NCI-H2081 (cell line): ENCODE results near the gene MAGI3.
"Not testable (repeated sequence)": the region's sequence is repeated elsewhere in the genome, so short reads cannot be mapped to it uniquely, and the experiment has no call there.

Experiments
- DNase-seq, 2 experiments: peaks; one replicate each; lab custom pipeline; 2025; lab: John Stamatoyannopoulos, UW

MAGI3 gene

DNA sequence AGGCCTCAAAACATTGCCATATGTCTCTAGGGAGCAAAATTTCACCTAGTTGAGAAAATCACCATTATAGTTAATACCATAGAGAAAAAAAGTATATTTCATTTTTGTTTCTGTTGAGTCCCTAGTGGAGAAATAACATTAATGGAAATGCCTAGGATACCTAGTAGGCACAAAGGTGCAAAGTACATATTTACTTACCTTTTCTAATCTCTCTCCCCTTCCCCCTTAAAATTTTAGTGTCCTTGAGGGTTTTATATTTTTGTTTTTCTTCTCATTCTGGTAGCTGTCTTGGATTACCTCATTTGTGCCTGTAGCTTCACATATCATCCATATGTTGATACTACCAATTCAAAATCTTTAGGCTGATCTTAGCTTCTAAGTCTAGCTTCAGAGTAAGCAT is 127.0 kb downstream of the MAGI3 start:
- DNase-seq: no peak

DNA sequence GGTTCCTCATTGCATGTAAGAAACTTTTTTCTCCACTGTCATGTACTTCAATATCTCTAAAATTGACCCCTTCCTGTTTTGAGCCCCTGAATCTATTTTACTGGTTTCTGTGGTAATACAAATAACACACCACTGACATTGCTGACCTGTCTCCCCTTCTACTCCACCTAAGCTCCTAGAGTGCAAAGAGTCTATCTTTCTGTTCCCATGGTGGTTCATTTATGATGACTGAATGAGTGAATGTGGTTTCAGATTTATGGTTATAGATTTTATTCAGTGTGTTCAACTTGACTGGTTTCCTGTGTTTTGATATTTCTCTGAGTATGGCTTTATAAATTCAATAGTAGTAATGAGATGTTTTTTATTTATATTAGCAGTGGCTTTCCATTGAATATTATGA is 127.7 kb downstream of the MAGI3 start:
- no peak for DNase-seq

DNA sequence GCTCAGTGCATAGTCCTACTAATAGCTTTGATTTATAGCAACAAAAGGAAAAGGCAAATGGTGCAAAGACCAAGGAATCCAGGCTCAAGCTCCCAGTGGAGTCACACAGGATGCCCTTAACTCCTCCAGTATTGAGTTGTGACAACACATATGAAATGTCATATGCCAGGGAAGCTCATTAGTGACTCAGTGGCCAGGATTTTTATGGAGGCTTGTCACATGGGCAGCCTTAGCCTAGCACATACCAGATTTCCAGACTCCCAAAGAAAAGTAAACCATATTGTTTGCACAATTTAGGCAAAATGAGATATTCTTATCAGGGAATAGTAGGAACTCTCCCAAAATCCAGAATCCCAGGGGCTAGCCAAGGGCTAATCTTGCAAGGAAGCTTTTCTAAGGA is 129.2 kb downstream of the MAGI3 start:
- no peak for DNase-seq

DNA sequence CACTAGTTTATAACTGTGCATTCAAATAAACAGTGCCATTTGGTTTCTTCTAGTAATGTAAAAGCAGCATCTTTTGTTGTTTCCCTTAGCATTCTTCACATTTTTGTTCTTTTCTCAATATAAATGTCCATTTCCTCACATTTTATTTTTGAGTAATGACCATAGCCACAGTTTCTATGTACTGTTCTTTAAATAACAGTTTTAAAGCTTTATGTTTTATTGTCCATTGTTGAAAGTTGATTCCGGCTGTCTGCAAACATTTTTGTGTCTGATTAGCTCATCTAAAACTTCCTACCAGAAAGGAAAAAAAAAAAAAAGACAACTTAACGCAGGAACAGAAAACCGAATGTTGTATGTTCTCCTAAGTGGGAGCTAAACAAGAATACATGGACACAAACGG is 139.7 kb downstream of the MAGI3 start:
- DNase-seq: no peak

GRCh38 chr1:113531321-113531720 is 141.0 kb downstream of the MAGI3 start:
- DNase-seq: no peak

GRCh38 chr1:113533061-113533460 is 142.7 kb downstream of the MAGI3 start:
- DNase-seq: no peak

DNA sequence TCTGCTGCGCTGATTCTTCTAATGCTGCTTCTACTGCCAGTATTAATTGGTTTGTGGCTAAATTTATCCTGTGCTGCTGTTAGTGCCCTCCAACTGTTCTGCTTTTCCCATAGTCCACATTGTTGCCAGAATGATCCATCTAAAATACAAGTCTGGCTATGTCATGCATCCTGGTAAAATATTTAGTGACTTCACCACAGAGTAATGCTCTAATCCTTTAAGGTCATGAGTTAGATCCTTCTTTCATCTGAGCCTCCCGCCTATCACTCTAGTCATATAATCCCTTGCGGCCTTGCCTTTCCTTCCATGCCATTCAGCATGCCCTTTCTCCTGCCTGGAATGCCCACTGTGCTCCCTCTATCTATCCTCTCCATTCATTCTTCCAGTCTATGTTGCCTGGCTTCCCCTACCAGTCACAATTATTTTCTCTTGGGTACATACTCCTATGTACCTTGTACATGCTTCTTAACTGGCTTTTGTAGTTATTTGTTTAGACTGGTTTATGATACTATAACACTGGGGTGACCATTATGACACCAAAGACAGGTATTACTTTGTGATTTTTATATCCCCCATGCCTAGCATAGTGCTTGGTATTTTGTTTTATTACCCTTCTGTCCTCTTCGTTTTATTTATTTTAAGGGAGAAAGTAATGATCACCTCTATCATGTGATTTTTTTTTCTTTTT is 144.0 kb downstream of the MAGI3 start:
- no peak for DNase-seq

- DNase-seq: no peak
Measured at GRCh38 chr1:113534875-113535274, 144.6 kb downstream of the MAGI3 start.

DNA sequence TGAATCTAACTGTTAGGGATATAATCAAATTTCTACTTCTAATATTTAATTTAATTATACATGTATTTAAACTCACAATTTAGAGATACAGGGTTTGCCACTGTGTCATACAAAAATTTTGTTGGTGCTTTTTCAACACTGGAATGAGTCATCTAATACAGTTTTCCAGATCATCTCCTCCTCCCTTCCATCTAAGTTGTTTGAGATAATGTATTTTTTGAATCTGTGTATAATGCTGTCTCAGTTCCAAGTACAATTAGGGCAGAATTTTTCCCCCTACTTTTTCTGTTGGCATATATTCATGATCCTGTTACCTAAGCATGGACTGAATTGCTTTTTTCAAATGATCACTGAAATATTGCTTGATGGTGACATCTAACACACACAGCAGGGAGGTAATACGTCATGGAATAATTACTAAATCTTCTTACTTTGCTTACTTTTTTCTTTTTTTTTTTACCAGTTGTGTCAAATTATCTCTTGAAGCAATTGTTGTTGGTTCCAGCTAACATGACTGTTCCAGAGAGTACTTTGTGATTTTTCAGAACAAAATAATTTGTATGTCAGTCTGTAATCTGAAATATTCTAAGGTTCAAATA is 146.0 kb downstream of the MAGI3 start:
- no peak for DNase-seq

DNA sequence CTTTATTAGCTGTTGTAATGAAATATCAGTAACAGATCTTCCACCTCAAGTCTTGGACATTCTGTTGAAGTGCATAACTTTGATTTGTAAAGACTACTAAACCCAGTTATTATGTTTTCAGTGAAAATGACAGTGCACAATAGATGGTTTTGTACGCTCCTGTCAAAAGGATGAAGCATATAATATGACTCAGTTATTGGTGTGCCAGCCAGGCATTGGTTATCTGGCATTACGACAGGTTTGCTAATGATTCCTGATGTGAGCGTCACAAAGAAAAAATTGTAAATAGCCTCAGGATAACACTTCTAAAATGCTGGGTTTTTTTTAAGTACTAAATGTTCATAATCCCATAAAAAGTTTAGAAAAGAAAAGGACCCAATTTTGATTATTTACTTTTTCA is 147.9 kb downstream of the MAGI3 start:
- DNase-seq: peak in 1 of 2 experiments; percentile 20

GRCh38 chr1:113540335-113540734 is 150.0 kb downstream of the MAGI3 start:
- DNase-seq: no peak

DNA sequence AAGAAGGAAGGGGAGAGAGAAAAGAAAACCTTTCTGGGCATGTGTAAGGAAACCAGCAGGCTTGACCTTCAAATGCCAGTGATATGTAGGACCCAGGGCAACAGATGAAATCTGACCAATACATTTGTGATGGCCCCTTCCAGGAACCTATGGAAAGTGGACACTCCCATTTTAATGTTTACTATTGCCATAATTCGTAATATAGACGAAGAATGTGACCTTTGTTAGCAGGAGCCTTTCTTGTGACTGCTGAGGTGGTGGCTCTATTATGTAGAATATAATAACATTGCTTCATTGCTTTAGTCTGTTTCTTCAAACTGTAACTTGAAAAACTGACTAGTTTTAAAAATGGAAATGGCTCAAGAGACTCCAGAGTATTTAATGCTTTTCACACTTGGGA is 150.8 kb downstream of the MAGI3 start:
- no peak for DNase-seq

DNA sequence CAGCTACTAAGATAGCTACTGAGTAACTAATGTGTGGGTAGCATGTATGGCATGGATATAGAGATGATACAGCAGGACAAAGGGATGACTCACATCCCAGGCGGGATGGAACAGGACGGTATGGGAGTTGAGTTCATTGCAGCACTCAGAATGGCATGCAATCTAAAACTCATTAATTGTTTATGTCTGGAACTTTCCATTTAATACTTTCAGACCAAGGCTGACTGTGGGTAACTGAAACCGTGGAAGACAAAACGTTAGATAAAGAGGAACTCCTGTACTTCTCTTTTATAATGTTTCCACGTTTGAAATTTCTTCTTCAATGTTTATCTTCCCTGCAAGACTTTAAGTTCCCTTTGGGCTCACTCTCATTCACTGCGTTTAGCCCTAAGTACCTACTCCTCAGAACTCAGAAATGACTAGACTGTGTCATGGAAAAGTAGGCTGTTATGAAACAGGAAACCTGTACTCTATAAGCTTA is 151.9 kb downstream of the MAGI3 start:
- DNase-seq: no peak

DNA sequence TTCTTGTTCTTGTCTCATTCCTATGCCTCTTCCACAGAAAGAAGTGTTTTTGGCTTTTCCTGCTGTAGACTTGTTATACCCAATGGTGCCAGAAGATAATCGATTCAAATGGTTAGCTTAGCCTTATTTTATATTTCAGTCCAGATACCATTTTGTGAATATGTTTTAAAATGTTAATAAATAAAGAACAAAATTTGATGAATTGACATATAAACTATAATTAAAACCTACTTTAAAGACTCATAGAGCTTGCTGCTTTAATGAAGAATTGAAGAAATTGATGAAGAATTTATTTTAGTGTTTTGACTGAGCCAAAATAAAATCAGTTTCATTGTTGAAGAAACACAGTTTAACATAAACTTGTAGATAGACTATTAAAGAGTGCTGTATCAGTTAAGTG is 152.8 kb downstream of the MAGI3 start:
- no peak for DNase-seq

DNA sequence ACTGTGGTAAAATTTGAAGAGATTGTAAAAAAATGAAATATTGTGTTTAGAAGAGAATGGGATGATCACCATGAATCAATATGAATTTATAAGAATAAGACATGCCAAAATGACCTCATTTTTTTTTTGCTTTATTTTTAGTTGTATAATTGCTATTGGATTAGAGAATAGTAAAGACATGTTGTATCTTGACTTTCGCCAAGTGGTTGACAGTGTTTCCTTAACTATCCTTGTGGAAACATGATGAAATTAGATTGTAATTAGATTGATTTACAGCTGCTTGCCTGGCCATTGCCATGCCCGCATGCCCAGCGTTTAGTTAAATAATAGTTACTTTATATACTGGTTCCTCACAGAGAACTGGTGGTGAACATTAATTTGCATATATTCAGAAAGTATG is 154.9 kb downstream of the MAGI3 start:
- no peak for DNase-seq

- DNase-seq: no peak
Measured at GRCh38 chr1:113545626-113546025, 155.3 kb downstream of the MAGI3 start.

DNA sequence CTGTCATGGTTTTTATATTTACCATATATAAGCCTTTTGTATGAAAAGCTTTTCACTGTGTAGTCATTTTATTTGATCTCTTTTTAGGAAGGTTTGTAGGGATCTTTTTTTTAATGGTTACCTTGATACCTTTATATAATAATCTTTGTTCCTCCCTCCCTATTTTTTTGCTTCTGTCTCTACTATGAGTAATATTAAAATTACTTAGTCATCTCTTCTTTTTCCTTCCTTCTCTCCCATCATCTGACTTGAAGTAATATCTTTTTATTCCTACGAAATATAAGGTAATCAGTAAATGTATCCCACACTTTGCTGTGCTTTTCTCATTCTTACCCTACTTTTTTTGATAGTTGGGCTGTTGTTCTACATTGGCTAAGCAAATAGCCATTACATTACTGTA is 161.4 kb downstream of the MAGI3 start:
- DNase-seq: no peak

DNA sequence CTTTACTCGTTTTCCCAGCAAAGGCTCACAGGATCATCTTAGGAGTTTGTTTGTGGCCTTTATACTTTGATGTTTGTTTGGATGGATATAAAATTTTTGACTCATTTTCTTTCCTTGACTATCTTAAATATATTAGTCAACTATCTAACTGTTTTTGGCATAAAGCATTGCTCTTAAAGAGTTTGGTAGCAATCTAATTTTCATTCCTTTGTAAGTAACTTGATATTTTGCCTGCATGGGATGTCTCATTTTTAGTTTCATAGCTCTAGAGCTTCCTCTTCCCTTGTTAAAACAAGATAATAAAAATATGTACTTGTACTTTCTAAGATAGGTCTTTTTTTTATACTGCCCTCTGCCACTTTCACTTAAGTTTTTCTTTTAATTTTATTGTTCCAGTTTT is 161.9 kb downstream of the MAGI3 start:
- no peak for DNase-seq

DNA sequence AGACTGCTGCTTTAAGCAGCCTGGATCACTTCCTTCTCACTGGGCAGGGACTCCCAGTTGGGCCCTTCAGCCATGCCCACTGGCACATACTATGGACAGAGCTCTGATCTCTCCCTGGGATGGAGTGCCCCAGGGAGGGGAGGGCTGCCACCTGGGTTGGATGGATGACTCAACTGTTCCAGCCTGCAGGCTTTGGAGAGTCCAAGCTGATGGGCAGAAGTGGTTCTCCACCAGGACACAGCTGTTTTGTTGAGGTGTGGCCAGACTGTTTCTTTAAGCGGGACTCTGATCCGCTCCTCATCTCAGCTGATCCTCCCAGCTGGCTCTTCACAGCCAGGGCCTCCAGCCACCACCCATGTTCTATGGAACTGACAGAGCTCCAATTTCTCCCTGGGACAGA is 166.9 kb downstream of the MAGI3 start:
- no peak for DNase-seq

DNA sequence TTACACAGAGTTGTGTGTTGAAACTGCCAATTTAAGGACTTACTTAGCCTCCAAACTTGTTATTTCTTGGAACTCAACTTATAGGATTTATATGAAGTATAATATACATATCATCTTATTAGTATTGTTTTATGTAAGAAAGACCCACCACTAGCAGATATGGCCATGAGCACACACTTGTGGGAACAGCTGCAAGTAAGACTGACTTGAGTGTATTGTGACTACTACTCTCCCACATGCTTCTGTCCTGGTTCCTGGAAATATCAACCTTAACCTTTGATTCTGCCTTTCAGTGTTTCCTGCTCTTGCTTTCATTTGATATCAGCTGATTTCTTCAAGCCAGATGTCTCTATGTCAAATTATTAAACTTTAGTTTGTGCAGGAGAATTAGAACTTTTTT is 175.3 kb downstream of the MAGI3 start:
- DNase-seq: no peak

DNA sequence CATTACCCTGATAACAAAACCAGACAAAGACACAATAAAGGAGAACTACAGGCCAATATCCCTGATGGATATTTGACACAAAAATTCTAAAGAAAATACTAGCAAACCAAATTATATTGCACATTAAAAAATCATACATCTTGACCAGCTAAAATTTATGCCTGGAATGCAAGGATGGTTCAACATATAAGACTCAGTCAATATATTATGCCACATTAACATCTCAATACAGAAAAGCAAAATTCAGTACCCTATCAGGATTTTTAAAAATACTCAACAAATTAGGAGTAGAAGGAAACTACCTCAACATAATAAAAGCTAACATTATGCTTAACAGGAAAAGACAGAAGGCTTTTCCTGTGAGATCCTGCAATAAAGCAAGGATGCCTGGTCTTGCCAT is 177.1 kb downstream of the MAGI3 start:
- DNase-seq: no peak

- DNase-seq: not testable (repeated sequence)
Measured at GRCh38 chr1:113575744-113576260, 185.5 kb downstream of the MAGI3 start.

DNA sequence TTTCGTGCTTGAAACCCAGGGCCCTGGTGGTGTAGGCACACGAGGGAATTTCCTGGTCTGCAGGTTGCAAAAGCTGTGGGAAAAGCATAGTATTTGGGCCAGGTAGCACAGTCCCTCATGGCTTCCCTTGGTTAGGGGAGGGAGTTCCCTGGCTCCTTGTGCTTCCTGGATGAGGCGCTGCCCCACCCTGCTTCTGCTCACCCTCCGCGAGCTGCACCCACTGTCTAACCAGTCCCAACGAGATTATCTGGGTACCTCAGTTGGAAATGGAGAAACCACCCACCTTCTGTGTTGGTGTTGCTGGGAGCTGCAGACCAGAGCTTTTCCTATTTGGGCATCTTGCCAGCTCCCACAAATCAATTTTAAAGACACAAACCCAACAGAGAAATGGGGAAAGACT is 186.0 kb downstream of the MAGI3 start:
- DNase-seq: no peak
